Ovary (tissue), 3 donors: Measurements from ENCODE around the gene DAPK1.

Experiments
- CTCF ChIP-seq, 3 donors: fragments of 450-650 bp in 2 of 3; fragments of 200-600 bp in 1 of 3; IDR thresholded peaks; one replicate each; pipeline versions ENCODE4 v1.5.1 to v1.8.0; 2016 to 2022; ENCODE audit warnings: antibody characterized with exemption in 3 of 3, mild to moderate bottlenecking in 1 of 3
- EP300 ChIP-seq: sonication (generic); formaldehyde crosslinking; IDR thresholded peaks from one replicate; pipeline ENCODE4 v1.6.1; 2017; ENCODE audit warnings: antibody characterized with exemption
- POLR2A ChIP-seq: fragments of 450-650 bp; IDR thresholded peaks from one replicate; pipeline ENCODE4 v1.6.1; 2017; ENCODE audit warnings: antibody characterized with exemption, mild to moderate bottlenecking, moderate library complexity
- donor health status: DM: no; HTN: no; CAD: no.

GRCh38 chr9:87525546-87526303 is 28.1 kb downstream of the DAPK1 start:
- no peak for TF ChIP-seq CTCF (IDR thresholded peaks at IDR 0.05)
- TF ChIP-seq POLR2A, result no peak
- TF ChIP-seq EP300, result no peak
